HepG2 (cell line): ENCODE results near the gene FUOM. TPM values are rescaled to one million over a fixed set of nuclear protein-coding genes. Genes with fewer than 3 reads are reported as not detected.

Source experiments
- CBX1 ChIP-seq: IDR thresholded peaks from one replicate; pipeline ENCODE4 v1.6.1; 2016; ENCODE audit warnings: antibody characterized with exemption, low read depth
- CBX5 ChIP-seq: sonication (generic); formaldehyde crosslinking; IDR thresholded peaks from 2 replicates; pipeline ENCODE4 v1.4.0; 2020; ENCODE audit warnings: missing genetic modification reagents, borderline replicate concordance
- FOSL2 ChIP-seq: sonication (generic); formaldehyde crosslinking; IDR thresholded peaks from 2 replicates; pipeline ENCODE4 v1.4.0; 2020; ENCODE audit warnings: missing genetic modification reagents
- HCFC1 ChIP-seq: fragments of 150-350 bp; IDR thresholded peaks from 2 replicates; pipeline ENCODE4 v1.6.1; 2014; ENCODE audit warnings: low read depth, low read length
- KDM3A ChIP-seq: IDR thresholded peaks from 2 replicates; pipeline ENCODE4 v1.6.1; 2018; ENCODE audit warnings: low read depth, missing compliant biosample characterization
- MATR3 ChIP-seq: sonication (generic); formaldehyde crosslinking; IDR thresholded peaks from 2 replicates; pipeline ENCODE4 v1.4.0; 2020; ENCODE audit warnings: missing genetic modification reagents
- MAZ ChIP-seq, 2 experiments: sonication (generic) in 1 of 2; formaldehyde crosslinking in 1 of 2; IDR thresholded peaks; 2 replicates each; pipeline versions ENCODE4 v1.5.0 to v1.6.1; 2012 to 2020; ENCODE audit warnings: low read depth in 2 of 2, mild to moderate bottlenecking in 2 of 2, borderline replicate concordance in 1 of 2, improper control_type of control experiment in 1 of 2, low read length in 1 of 2, missing genetic modification reagents in 1 of 2, moderate library complexity in 1 of 2
- MLLT10 ChIP-seq: sonication (generic); formaldehyde crosslinking; IDR thresholded peaks from 2 replicates; pipeline ENCODE4 v1.4.0; 2020; ENCODE audit warnings: missing genetic modification reagents
- MYNN ChIP-seq: sonication (generic); formaldehyde crosslinking; IDR thresholded peaks from 2 replicates; pipeline ENCODE4 v1.4.0; 2020; ENCODE audit warnings: mild to moderate bottlenecking, low read depth, missing genetic modification reagents
- REPIN1 ChIP-seq: sonication (generic); formaldehyde crosslinking; IDR thresholded peaks from 2 replicates; pipeline ENCODE4 v1.8.0; 2022; ENCODE audit warnings: missing genetic modification reagents, low read depth, mild to moderate bottlenecking, borderline replicate concordance
- SETDB1 ChIP-seq: sonication (generic); formaldehyde crosslinking; IDR thresholded peaks from 2 replicates; pipeline ENCODE4 v1.5.1; 2020; ENCODE audit warnings: missing genetic modification reagents, mild to moderate bottlenecking, borderline replicate concordance
- THYN1 ChIP-seq: sonication (generic); formaldehyde crosslinking; IDR thresholded peaks from 2 replicates; pipeline ENCODE4 v1.8.1; 2023; ENCODE audit warnings: low read depth, mild to moderate bottlenecking, moderate library complexity, missing genetic modification reagents, borderline replicate concordance
- ZMAT5 ChIP-seq: sonication (generic); formaldehyde crosslinking; IDR thresholded peaks from 2 replicates; pipeline ENCODE4 v1.5.0; 2020; ENCODE audit warnings: mild to moderate bottlenecking, low read depth, missing genetic modification reagents, borderline replicate concordance
- ZNF3 ChIP-seq: IDR thresholded peaks from 2 replicates; pipeline ENCODE4 v1.7.0; 2017; ENCODE audit warnings: inconsistent platforms
- ZNF567 ChIP-seq: sonication (generic); formaldehyde crosslinking; IDR thresholded peaks from 2 replicates; pipeline ENCODE4 v1.8.1; 2023; ENCODE audit warnings: mild to moderate bottlenecking, missing genetic modification reagents, borderline replicate concordance
- ZNF609 ChIP-seq: sonication (generic); formaldehyde crosslinking; IDR thresholded peaks from 2 replicates; pipeline ENCODE4 v1.4.0; 2020; ENCODE audit warnings: mild to moderate bottlenecking, missing genetic modification reagents, borderline replicate concordance
- ZSCAN21 ChIP-seq: sonication (generic); formaldehyde crosslinking; IDR thresholded peaks from 2 replicates; pipeline ENCODE4 v1.8.0; 2022; ENCODE audit warnings: mild to moderate bottlenecking, missing genetic modification reagents, moderate library complexity, borderline replicate concordance
- polyA plus RNA-seq, 8 experiments: library from polyadenylated mRNA; depleted of rRNA in 3 of 8; stranded (reverse) in 7 of 8; unstranded in 1 of 8; fragments of >200 nt; fragmentation: Illumina TruSeq in 4 of 8; extraction: Trizol in 4 of 8; gene quantifications; 2 replicates each; pipeline versions ENCODE4 v1.2.1 to v1.2.3, GENCODE V29; 2011 to 2016; ENCODE audit warnings: low read depth in 4 of 8, missing spikeins in 1 of 8, mixed read lengths in 1 of 8; ENCODE audit not compliant: insufficient read depth in 1 of 8
- total RNA-seq, 5 experiments: library from RNA; depleted of rRNA; stranded (reverse); fragments of >200 nt; fragmentation: Illumina TruSeq; extraction: Trizol; gene quantifications; 2 replicates each; pipeline ENCODE4 v1.2.3, GENCODE V29; 2016; ENCODE audit warnings: low read depth in 1 of 5
- TF ChIP-seq, protein P1 (sequence below): sonication (generic); formaldehyde crosslinking; IDR thresholded peaks from 2 replicates; pipeline ENCODE4 v1.4.0; 2020; ENCODE audit warnings: missing genetic modification reagents
- TF ChIP-seq, protein P2 (sequence below): sonication (generic); formaldehyde crosslinking; IDR thresholded peaks from 2 replicates; pipeline ENCODE4 v1.4.0; 2020; ENCODE audit warnings: missing genetic modification reagents, borderline replicate concordance

FUOM gene
- total and polyA plus RNA-seq, 2 of the 13 experiments (the other 11 are each of a cell fraction or from before 2014, with no cell fraction given): 27.5 to 60.4 TPM

DNA sequence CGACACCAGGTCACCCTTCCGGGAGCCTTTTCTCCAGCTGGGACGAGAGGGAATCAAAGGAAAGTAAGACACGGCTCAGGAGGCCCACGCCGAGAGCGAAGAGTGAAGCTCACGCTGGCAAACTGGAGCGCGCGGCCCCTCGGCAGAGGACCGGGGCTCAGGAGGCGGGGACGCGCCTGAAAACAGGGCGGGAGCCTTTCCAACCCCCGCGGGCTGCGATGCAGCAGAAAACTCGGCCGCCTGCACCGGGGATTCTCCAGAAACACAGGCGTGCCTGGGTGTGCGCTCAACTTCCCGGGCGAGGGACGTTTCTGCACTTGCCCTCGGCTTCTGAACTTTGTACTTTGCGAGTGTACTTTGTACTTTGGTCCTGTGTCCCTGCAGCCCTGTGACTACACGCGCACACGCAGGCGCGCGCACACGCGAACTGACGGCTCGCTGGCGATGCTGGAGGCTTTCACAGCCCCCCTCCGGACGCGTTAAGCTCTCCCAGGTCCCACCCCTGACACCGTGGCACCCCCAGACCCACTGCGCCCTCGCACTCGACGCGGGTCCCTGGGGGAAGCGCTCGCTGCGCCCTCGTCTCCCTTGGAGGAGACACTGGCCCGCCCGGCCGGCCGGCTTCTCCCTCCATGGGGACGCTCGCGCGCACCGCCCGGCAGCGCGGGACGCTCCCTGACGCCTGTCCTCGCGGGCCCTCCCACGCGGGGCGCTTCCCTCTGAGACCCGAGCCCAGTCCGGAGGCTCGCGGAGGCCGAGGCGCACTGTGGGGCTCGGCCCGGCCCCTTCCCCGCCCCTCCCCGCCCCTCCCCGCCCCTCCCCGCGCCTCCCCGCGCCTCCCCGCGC, 20.7 kb upstream of the FUOM start (continued):
- TF ChIP-seq THYN1 (no peak), MLLT10 (CRISPR knock-in tag) (no peak), SETDB1 (CRISPR knock-in tag) (no peak), FOSL2 (CRISPR knock-in tag) (no peak), CBX1 (no peak), ZSCAN21 (CRISPR knock-in tag) (peak; percentile 72; the same call in 1 of the 2 replicates), MAZ (IDR thresholded peaks at IDR 0.05; ENCODE audit: borderline replicate concordance, low read depth, low read length) (no peak), MAZ (CRISPR knock-in tag; IDR thresholded peaks at IDR 0.05; ENCODE audit: low read depth) (peak; percentile 74), MATR3 (no peak), ZNF567 (CRISPR knock-in tag) (0 out of 2 replicates have a peak, but pooled peaks have one; percentile 47), ZNF3 (CRISPR knock-in tag) (no peak), MYNN (CRISPR knock-in tag) (no peak), HCFC1 (no peak), CBX5 (peak; percentile 40; the same call in 1 of the 2 replicates), REPIN1 (CRISPR knock-in tag) (peak; percentile 63), ZMAT5 (no peak), KDM3A (CRISPR knock-in tag) (no peak; the same call in 1 of the 2 replicates), ZNF609 (CRISPR knock-in tag) (peak; percentile 66; the same call in 1 of the 2 replicates)
- TF ChIP-seq, protein P1, sequence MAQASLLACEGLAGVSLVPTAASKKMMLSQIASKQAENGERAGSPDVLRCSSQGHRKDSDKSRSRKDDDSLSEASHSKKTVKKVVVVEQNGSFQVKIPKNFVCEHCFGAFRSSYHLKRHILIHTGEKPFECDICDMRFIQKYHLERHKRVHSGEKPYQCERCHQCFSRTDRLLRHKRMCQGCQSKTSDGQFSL (CRISPR knock-in tag): 0 out of 2 replicates have a peak, but pooled peaks have one; percentile 20
- TF ChIP-seq, protein P2, sequence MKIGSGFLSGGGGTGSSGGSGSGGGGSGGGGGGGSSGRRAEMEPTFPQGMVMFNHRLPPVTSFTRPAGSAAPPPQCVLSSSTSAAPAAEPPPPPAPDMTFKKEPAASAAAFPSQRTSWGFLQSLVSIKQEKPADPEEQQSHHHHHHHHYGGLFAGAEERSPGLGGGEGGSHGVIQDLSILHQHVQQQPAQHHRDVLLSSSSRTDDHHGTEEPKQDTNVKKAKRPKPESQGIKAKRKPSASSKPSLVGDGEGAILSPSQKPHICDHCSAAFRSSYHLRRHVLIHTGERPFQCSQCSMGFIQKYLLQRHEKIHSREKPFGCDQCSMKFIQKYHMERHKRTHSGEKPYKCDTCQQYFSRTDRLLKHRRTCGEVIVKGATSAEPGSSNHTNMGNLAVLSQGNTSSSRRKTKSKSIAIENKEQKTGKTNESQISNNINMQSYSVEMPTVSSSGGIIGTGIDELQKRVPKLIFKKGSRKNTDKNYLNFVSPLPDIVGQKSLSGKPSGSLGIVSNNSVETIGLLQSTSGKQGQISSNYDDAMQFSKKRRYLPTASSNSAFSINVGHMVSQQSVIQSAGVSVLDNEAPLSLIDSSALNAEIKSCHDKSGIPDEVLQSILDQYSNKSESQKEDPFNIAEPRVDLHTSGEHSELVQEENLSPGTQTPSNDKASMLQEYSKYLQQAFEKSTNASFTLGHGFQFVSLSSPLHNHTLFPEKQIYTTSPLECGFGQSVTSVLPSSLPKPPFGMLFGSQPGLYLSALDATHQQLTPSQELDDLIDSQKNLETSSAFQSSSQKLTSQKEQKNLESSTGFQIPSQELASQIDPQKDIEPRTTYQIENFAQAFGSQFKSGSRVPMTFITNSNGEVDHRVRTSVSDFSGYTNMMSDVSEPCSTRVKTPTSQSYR (CRISPR knock-in tag): peak; percentile 31; the same call in 1 of the 2 replicates
